ENCODE data around the gene PRND.

DNA sequence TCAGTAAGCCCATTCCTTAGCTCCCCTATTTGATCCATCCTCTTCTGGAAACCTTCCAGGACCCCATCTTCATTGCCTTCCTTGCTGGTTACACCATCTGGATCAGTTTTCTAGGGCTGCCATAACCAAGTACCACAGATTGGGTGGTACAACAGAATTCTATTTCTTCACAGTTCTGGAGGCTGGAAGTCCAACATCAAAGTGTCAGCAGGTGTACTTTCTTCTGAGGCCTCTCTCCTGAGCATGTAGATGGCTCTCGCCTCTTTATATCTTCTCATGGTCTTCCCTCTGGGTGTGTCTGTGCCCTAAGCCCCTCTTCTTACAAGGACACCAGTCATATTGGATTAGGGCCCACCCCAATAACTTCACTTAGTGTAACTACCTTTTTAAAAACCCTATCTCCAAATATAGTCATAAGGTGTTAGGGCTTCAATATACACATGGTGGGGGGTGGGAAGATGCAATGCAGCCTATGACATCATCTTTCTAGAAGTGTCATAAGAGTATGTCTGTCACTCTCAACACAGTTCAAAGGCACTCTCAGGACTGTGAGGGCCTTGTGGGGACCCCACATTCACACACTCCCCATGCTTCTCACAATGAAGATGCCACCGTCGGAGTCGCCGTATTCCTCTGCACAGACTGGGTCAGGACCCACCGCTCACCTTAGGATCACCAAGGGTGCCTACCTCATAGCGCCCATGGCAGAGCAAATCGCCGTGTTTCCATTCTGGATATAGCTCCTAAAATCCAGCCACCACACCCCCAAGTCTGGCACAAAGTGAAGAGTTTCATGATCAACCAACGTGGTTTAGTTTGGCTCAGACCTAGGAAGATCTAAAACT, 12.2 kb upstream of the PRND start:
- TF ChIP-seq CTCF (IDR thresholded peaks at IDR 0.05; ENCODE audit: insufficient read depth, low read depth, low read length) (no peak), EZH2 (IDR thresholded peaks at IDR 0.05; ENCODE audit: insufficient read depth, low read length) (no peak)
